HCT116 (cell line): ENCODE results near the gene ABTB1. TPM values are rescaled to one million over a fixed set of nuclear protein-coding genes. Genes with fewer than 3 reads are reported as not detected.
"Not testable (repeated sequence)": the region's sequence is repeated elsewhere in the genome, so short reads cannot be mapped to it uniquely, and the experiment has no call there.

Experiments used
- ATAC-seq: fragments of 200-7000 bp; cut with Tn5 transposase; 2 replicates; pipeline ENCODE4 v1.9.1; 2020; ENCODE audit warnings: mild to moderate bottlenecking, moderate library complexity
- BruUV-seq: library from RNA; stranded (reverse); fragments of 400-500 nt; replicated peaks from 2 replicates; lab custom pipeline; 2021; lab: Mats Ljungman, UMichigan
- CTCF ChIA-PET: fragments of 300-600 bp; sonication (Branson Sonifier 250); formaldehyde crosslinking; loops from one replicate; lab custom pipeline; 2021; ENCODE audit warnings: antibody characterized with exemption; lab: Charles Lee
- POLR2A ChIA-PET: fragments of 300-600, 350-600 bp; sonication (Branson Sonifier 250); formaldehyde crosslinking; loops from one replicate; lab custom pipeline; 2021; ENCODE audit warnings: antibody characterized with exemption; lab: Charles Lee
- RAD21 ChIA-PET, 2 experiments: fragments of 300-600 bp; sonication (Branson Sonifier 250); formaldehyde crosslinking; loops; one replicate each; lab custom pipeline; 2023; ENCODE audit warnings: low total read pairs in 2 of 2; ENCODE audit not compliant: uncharacterized antibody in 2 of 2, unreplicated experiment in 2 of 2, low non-redundant PET in 1 of 2; lab: Charles Lee
- DNase-seq: peaks from one replicate; pipeline ENCODE4 v3.0.0-alpha.2; 2010; ENCODE audit warnings: low read depth, low spot score
- H2AFZ ChIP-seq: fragments of 200-600 bp; shearing (Covaris generic), sonication (generic); 2 replicates; pipeline ENCODE4 v1.6.1; 2017; ENCODE audit warnings: low read depth, mixed run types, mixed read lengths, antibody characterized with exemption, low read length; ENCODE audit not compliant: poor library complexity, severe bottlenecking
- H3K27ac ChIP-seq: 2 replicates; pipeline ENCODE4 v1.5.1; 2012; ENCODE audit warnings: low read depth, low read length
- H3K27me3 ChIP-seq: fragments of 200-600 bp; sonication (generic); 2 replicates; pipeline ENCODE4 v1.6.1; 2016; ENCODE audit warnings: mixed run types, low read length, mixed read lengths; ENCODE audit not compliant: insufficient read depth
- H3K36me3 ChIP-seq, 2 experiments: fragments of 200-500 bp in 1 of 2; fragments of 200-600 bp in 1 of 2; sonication (Bioruptor generic) in 1 of 2; sonication (generic) in 1 of 2; 2 replicates each; pipeline versions ENCODE4 v1.5.1 to v1.6.1; 2014 to 2016; ENCODE audit warnings: low read length in 2 of 2, inconsistent platforms in 1 of 2, mixed read lengths in 1 of 2, mixed run types in 1 of 2; ENCODE audit not compliant: insufficient read depth in 2 of 2, control insufficient read depth in 1 of 2
- H3K4me1 ChIP-seq, 2 experiments: fragments of 200-600 bp in 1 of 2; sonication (generic) in 1 of 2; 2 replicates each; pipeline versions ENCODE4 v1.5.1 to v1.6.1; 2012 to 2017; ENCODE audit warnings: low read length in 2 of 2, inconsistent platforms in 1 of 2, mild to moderate bottlenecking in 1 of 2, mixed read lengths in 1 of 2, mixed run types in 1 of 2, moderate library complexity in 1 of 2; ENCODE audit not compliant: insufficient read depth in 2 of 2, control insufficient read depth in 1 of 2
- H3K4me2 ChIP-seq: fragments of 200-600 bp; sonication (generic); 2 replicates; pipeline ENCODE4 v1.6.1; 2017; ENCODE audit warnings: mixed run types, low read length, mixed read lengths
- H3K4me3 ChIP-seq, 2 experiments: fragments of 200-600 bp in 1 of 2; sonication (generic) in 1 of 2; replicated peaks in 1 of 2; 2 replicates each; pipeline ENCODE4 v1.5.1; 2011 to 2016; ENCODE audit warnings: low read length in 2 of 2, control low read depth in 1 of 2, low read depth in 1 of 2, mild to moderate bottlenecking in 1 of 2, mixed read lengths in 1 of 2, mixed run types in 1 of 2
- H3K79me2 ChIP-seq: fragments of 200-600 bp; sonication (generic); 2 replicates; pipeline ENCODE4 v1.6.1; 2017; ENCODE audit warnings: mild to moderate bottlenecking, mixed run types, low read length, moderate library complexity, mixed read lengths; ENCODE audit not compliant: insufficient read depth
- H3K9ac ChIP-seq: fragments of 200-600 bp; sonication (generic); 2 replicates; pipeline ENCODE4 v1.6.1; 2016; ENCODE audit warnings: low read length, mixed read lengths
- H3K9me2 ChIP-seq: fragments of 200-600 bp; sonication (generic), shearing (Covaris generic); 2 replicates; pipeline ENCODE4 v1.6.1; 2017; ENCODE audit warnings: mixed run types, mild to moderate bottlenecking, moderate library complexity; ENCODE audit not compliant: insufficient read depth
- H3K9me3 ChIP-seq, 2 experiments: fragments of 200-500 bp in 1 of 2; fragments of 200-600 bp in 1 of 2; sonication (Bioruptor generic) in 1 of 2; sonication (generic) in 1 of 2; 2 replicates each; pipeline ENCODE4 v1.6.1; 2014 to 2017; ENCODE audit warnings: low read length in 2 of 2, mixed read lengths in 2 of 2, inconsistent platforms in 1 of 2, low read depth in 1 of 2, mild to moderate bottlenecking in 1 of 2, mixed run types in 1 of 2, moderate library complexity in 1 of 2; ENCODE audit not compliant: control insufficient read depth in 1 of 2, insufficient read depth in 1 of 2
- H4K20me1 ChIP-seq: fragments of 200-600 bp; sonication (generic), shearing (Covaris generic); 2 replicates; pipeline ENCODE4 v1.6.1; 2017; ENCODE audit warnings: mixed run types, mild to moderate bottlenecking, moderate library complexity; ENCODE audit not compliant: insufficient read depth
- CTCF ChIP-seq, 3 experiments: fragments of 200-600 bp in 1 of 3; sonication (generic) in 1 of 3; IDR thresholded peaks in 2 of 3; conservative IDR thresholded peaks in 1 of 3; 2 replicates each; pipeline ENCODE4 v1.5.1; 2012 to 2017; ENCODE audit warnings: low read depth in 2 of 3, low read length in 2 of 3, antibody characterized with exemption in 1 of 3, borderline replicate concordance in 1 of 3, control low read depth in 1 of 3, mild to moderate bottlenecking in 1 of 3, mixed read lengths in 1 of 3, mixed run types in 1 of 3, moderate library complexity in 1 of 3; ENCODE audit not compliant: insufficient read depth in 1 of 3
- EGR1 ChIP-seq: IDR thresholded peaks from 2 replicates; pipeline ENCODE4 v1.6.1; 2012; ENCODE audit warnings: low read depth
- EZH2 ChIP-seq: fragments of 200-600 bp; sonication (generic); IDR thresholded peaks from 2 replicates; pipeline ENCODE4 v1.6.1; 2017; ENCODE audit warnings: antibody characterized with exemption, mixed run types
- MAX ChIP-seq: IDR thresholded peaks from 2 replicates; pipeline ENCODE4 v1.6.1; 2012
- POLR2AphosphoS5 ChIP-seq: IDR thresholded peaks from 2 replicates; pipeline ENCODE4 v1.6.1; 2011; ENCODE audit warnings: mild to moderate bottlenecking, low read depth, low read length, moderate library complexity
- RAD21 ChIP-seq: IDR thresholded peaks from 2 replicates; pipeline ENCODE4 v1.6.1; 2012; ENCODE audit warnings: low read depth, mild to moderate bottlenecking
- REST ChIP-seq: IDR thresholded peaks from 2 replicates; pipeline ENCODE4 v1.6.1; 2012; ENCODE audit warnings: low read depth
- SIN3A ChIP-seq: IDR thresholded peaks from 2 replicates; pipeline ENCODE4 v1.6.1; 2012; ENCODE audit warnings: low read depth
- SRF ChIP-seq: IDR thresholded peaks from 2 replicates; pipeline ENCODE4 v1.6.1; 2012; ENCODE audit warnings: low read depth
- TCF7L2 ChIP-seq: IDR thresholded peaks from 2 replicates; pipeline ENCODE4 v1.7.0; 2011; ENCODE audit warnings: borderline replicate concordance, inconsistent platforms; ENCODE audit not compliant: insufficient read depth, insufficient read length; ENCODE audit errors: extremely low read depth
- YY1 ChIP-seq: IDR thresholded peaks from 2 replicates; pipeline ENCODE4 v1.6.1; 2011; ENCODE audit warnings: low read length, low read depth, moderate library complexity, mild to moderate bottlenecking; ENCODE audit not compliant: insufficient replicate concordance; ENCODE audit errors: extremely low read depth
- intact Hi-C: fragments of 100-400 bp; cut with micrococcal nuclease; formaldehyde crosslinking; loops from 2 replicates; pipeline ENCODE4 v1.10.0; 2022
- total RNA-seq: library from RNA; stranded (reverse); gene quantifications from one replicate; pipeline ENCODE4 v1.2.1, GENCODE V29; 2021; ENCODE audit not compliant: unreplicated experiment

Gene ABTB1
- total RNA-seq, 1 experiment from 2014 or later = 19.4 TPM

GRCh38 chr3:127654374-127654773 lies 18.4 kb upstream of the ABTB1 start:
- H3K4me3 ChIP-seq = no peak overlapping the region
- intact Hi-C loops = loop anchor here (10.0 kb wide), 1 partner anchor 410 kb away; no protein-coding TSS in a partner anchor
- POLR2A ChIA-PET = no interaction called here
- no peaks in the 10 kb centered on the region for H4K20me1 ChIP-seq
- H3K9ac ChIP-seq = no peak overlapping the region
- no peak overlapping the region for H2AFZ ChIP-seq
- H3K4me1 ChIP-seq = peaks cover 3 to 15% of the 10 kb centered on the region in 2 experiments
- H3K36me3 ChIP-seq = no peaks in the 10 kb centered on the region
- no peak for ATAC-seq
- H3K79me2 ChIP-seq = no peaks in the 10 kb centered on the region
- CTCF ChIA-PET = no interaction called here
- RAD21 ChIA-PET = no interaction called here
- H3K9me2 ChIP-seq = no peaks in the 10 kb centered on the region
- no TSS peak for BruUV-seq
- no peak for TF ChIP-seq SIN3A
- no peak for TF ChIP-seq EGR1
- TF ChIP-seq MAX = no peak
- no peak for TF ChIP-seq CTCF (IDR thresholded peaks at IDR 0.05 in 2 of 3, conservative IDR thresholded peaks at IDR 0.05 in 1 of 3; ENCODE audit: borderline replicate concordance in 1 of 3, insufficient read depth in 1 of 3, low read depth in 2 of 3, low read length in 2 of 3)
- no peak for TF ChIP-seq SRF
- TF ChIP-seq YY1 = no peak
- no peak for TF ChIP-seq POLR2AphosphoS5
- no peak for TF ChIP-seq RAD21
- no peak for TF ChIP-seq EZH2
- TF ChIP-seq TCF7L2 = no peak
- no peak for TF ChIP-seq REST
- TF ChIP-seq, all 23 proteins: peak for 0
- Histone ChIP-seq H3K27me3 (no peaks in the 10 kb centered on the region), H3K9me3 (no peaks in the 10 kb centered on the region), H3K4me2 (no peak overlapping the region), H3K27ac (no peak overlapping the region)
- no peak for DNase-seq

GRCh38 chr3:127654993-127655392 lies 17.8 kb upstream of the ABTB1 start:
- H3K36me3 ChIP-seq, H3K27me3 ChIP-seq, DNase-seq, H3K4me3 ChIP-seq, BruUV-seq, RAD21 ChIA-PET, H3K79me2 ChIP-seq, ATAC-seq, H3K9me2 ChIP-seq, H3K9ac ChIP-seq, H4K20me1 ChIP-seq, H3K9me3 ChIP-seq, H2AFZ ChIP-seq, H3K27ac ChIP-seq, POLR2A ChIA-PET: not testable (repeated sequence)
- CTCF ChIA-PET = interaction anchor here (1.1 kb wide), 1 partner anchor 41 kb away, joined by 3 read pairs; no protein-coding TSS in a partner anchor
- Histone ChIP-seq H3K4me1 (peaks cover 3 to 15% of the 10 kb centered on the region in 2 experiments), H3K4me2 (peak overlapping the region; percentile 27; the same call in 1 of the 2 replicates)
- intact Hi-C loops = loop anchor here (10.0 kb wide), 1 partner anchor 410 kb away; no protein-coding TSS in a partner anchor
